ENCODE data around the gene CLEC20A.

- TF ChIP-seq EP300 (IDR thresholded peaks at IDR 0.05) (no peak), POLR2AphosphoS5 (IDR thresholded peaks at IDR 0.05) (no peak), POLR2A (IDR thresholded peaks at IDR 0.05) (no peak)
- TF ChIP-seq, protein P1, sequence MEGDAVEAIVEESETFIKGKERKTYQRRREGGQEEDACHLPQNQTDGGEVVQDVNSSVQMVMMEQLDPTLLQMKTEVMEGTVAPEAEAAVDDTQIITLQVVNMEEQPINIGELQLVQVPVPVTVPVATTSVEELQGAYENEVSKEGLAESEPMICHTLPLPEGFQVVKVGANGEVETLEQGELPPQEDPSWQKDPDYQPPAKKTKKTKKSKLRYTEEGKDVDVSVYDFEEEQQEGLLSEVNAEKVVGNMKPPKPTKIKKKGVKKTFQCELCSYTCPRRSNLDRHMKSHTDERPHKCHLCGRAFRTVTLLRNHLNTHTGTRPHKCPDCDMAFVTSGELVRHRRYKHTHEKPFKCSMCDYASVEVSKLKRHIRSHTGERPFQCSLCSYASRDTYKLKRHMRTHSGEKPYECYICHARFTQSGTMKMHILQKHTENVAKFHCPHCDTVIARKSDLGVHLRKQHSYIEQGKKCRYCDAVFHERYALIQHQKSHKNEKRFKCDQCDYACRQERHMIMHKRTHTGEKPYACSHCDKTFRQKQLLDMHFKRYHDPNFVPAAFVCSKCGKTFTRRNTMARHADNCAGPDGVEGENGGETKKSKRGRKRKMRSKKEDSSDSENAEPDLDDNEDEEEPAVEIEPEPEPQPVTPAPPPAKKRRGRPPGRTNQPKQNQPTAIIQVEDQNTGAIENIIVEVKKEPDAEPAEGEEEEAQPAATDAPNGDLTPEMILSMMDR (IDR thresholded peaks at IDR 0.05) = no peak
Measured at GRCh38 chr1:178500091-178500770, 3.5 kb upstream of the CLEC20A start.

All from suprapubic skin (tissue), 4 donors.